K562 (cell line): ENCODE results near the gene NR2E1. TPM values are rescaled to one million over a fixed set of nuclear protein-coding genes. Genes with fewer than 3 reads are reported as not detected.

Experiments
- ATAC-seq: fragments of 200-7000 bp; cut with Tn5 transposase; 3 replicates; pipeline ENCODE4 v1.9.1; 2020; ENCODE audit warnings: moderate library complexity
- BruUV-seq: library from RNA; stranded (reverse); fragments of 400-500 nt; replicated peaks from 2 replicates; lab custom pipeline; 2021; lab: Mats Ljungman, UMichigan
- CTCF ChIA-PET: fragments of 300-600 bp; formaldehyde crosslinking; extraction: SDS; loops from one replicate; lab custom pipeline; 2021; ENCODE audit warnings: low intra/inter-chr PET ratio; lab: Yijun Ruan, JAX
- POLR2A ChIA-PET: fragments of 300-600, 350-650 bp; sonication (Branson Sonifier 250); formaldehyde crosslinking; extraction: SDS; loops from one replicate; lab custom pipeline; 2021; ENCODE audit warnings: antibody characterized with exemption, inconsistent platforms; lab: Yijun Ruan, JAX
- DNase-seq, 4 experiments: peaks; one replicate each; pipeline versions ENCODE4 v3.0.0 to v3.0.0-alpha.2; 2011 to 2018; ENCODE audit warnings: low spot score in 3 of 4, mixed read lengths in 3 of 4; ENCODE audit errors: extremely low read depth in 1 of 4
- FAIRE-seq: peaks from 2 replicates; lab custom pipeline; 2011; peaks lifted over from hg19 to GRCh38; lab: Jason Lieb, UNC
- H2AFZ ChIP-seq: 2 replicates; pipeline ENCODE4 v1.6.0; 2011; ENCODE audit warnings: low read depth, low read length, control low read depth, inconsistent platforms
- H3K27ac ChIP-seq: fragments of 200-600 bp; 3 replicates; pipeline ENCODE4 v1.8.0; 2011; ENCODE audit warnings: low read depth, mild to moderate bottlenecking, control low read depth, inconsistent platforms, low read length, moderate library complexity, mixed read lengths; ENCODE audit errors: extremely low read depth
- H3K27me3 ChIP-seq, 2 experiments: fragments of 300-600 bp in 1 of 2; 2 replicates in 1 of 2; 3 replicates in 1 of 2; pipeline versions ENCODE4 v1.6.0 to v1.8.0; 2011; ENCODE audit warnings: inconsistent platforms in 2 of 2, low read length in 2 of 2, mild to moderate bottlenecking in 1 of 2, mixed read lengths in 1 of 2, moderate library complexity in 1 of 2; ENCODE audit not compliant: control insufficient read depth in 2 of 2, insufficient read depth in 2 of 2
- H3K36me3 ChIP-seq: fragments of 300-600 bp; 3 replicates; pipeline ENCODE4 v1.8.0; 2011; ENCODE audit warnings: mild to moderate bottlenecking, low read length, inconsistent platforms; ENCODE audit not compliant: control insufficient read depth, insufficient read depth
- H3K4me1 ChIP-seq, 2 experiments: fragments of 200-600 bp in 1 of 2; replicated peaks in 1 of 2; 2 replicates in 1 of 2; 3 replicates in 1 of 2; pipeline versions ENCODE4 v1.5.1 to v1.8.0; 2011; ENCODE audit warnings: inconsistent platforms in 2 of 2, low read length in 2 of 2, mild to moderate bottlenecking in 1 of 2, mixed read lengths in 1 of 2, moderate library complexity in 1 of 2; ENCODE audit not compliant: control insufficient read depth in 2 of 2, insufficient read depth in 2 of 2
- H3K4me2 ChIP-seq: 2 replicates; pipeline ENCODE4 v1.6.1; 2011; ENCODE audit warnings: low read length, control low read depth, inconsistent platforms, mixed read lengths; ENCODE audit not compliant: insufficient read depth
- H3K4me3 ChIP-seq: fragments of 200-600 bp; sonication (generic), shearing (Covaris generic); 2 replicates; pipeline ENCODE4 v1.5.1; 2016; ENCODE audit warnings: control low read depth, inconsistent platforms
- H3K79me2 ChIP-seq: fragments of 200-600 bp; 3 replicates; pipeline ENCODE4 v1.8.0; 2011; ENCODE audit warnings: low read length, inconsistent platforms; ENCODE audit not compliant: control insufficient read depth, insufficient read depth
- H3K9ac ChIP-seq, 2 experiments: 2 replicates each; pipeline versions ENCODE4 v1.6.0 to v1.6.1; 2011; ENCODE audit warnings: low read depth in 2 of 2, low read length in 2 of 2, control low read depth in 1 of 2, inconsistent platforms in 1 of 2, mild to moderate bottlenecking in 1 of 2, mixed read lengths in 1 of 2; ENCODE audit not compliant: insufficient read depth in 1 of 2
- H3K9me1 ChIP-seq: one replicate; pipeline ENCODE4 v1.6.0; 2011; ENCODE audit warnings: inconsistent platforms, mild to moderate bottlenecking, low read length, moderate library complexity; ENCODE audit not compliant: control insufficient read depth, insufficient read depth
- H3K9me3 ChIP-seq: replicated peaks from 2 replicates; pipeline ENCODE4 v1.5.1; 2011; ENCODE audit warnings: low read depth, low read length, inconsistent platforms; ENCODE audit not compliant: control insufficient read depth, insufficient read depth
- H4K20me1 ChIP-seq: replicated peaks from 2 replicates; pipeline ENCODE4 v1.6.1; 2011; ENCODE audit warnings: low read length, inconsistent platforms, mixed read lengths; ENCODE audit not compliant: control insufficient read depth, insufficient read depth
- BRCA1 ChIP-seq, 2 experiments: fragments of 450-650 bp in 1 of 2; sonication (generic) in 1 of 2; formaldehyde crosslinking in 1 of 2; IDR thresholded peaks; 2 replicates each; pipeline versions ENCODE4 v1.5.0 to v1.6.1; 2017 to 2020; ENCODE audit warnings: mild to moderate bottlenecking in 1 of 2, missing genetic modification reagents in 1 of 2
- E2F3 ChIP-seq: fragments of 250-450 bp; sonication (Bioruptor Pico); IDR thresholded peaks from 2 replicates; pipeline ENCODE4 v1.4.0; 2020; ENCODE audit warnings: mild to moderate bottlenecking
- KDM2B ChIP-seq: fragments of 250-450 bp; sonication (Bioruptor Pico); IDR thresholded peaks from 2 replicates; pipeline ENCODE4 v1.8.0; 2021; ENCODE audit warnings: mild to moderate bottlenecking, moderate library complexity
- KLF1 ChIP-seq: fragments of 450-650 bp; IDR thresholded peaks from 2 replicates; pipeline ENCODE4 v1.6.1; 2016; ENCODE audit warnings: missing genetic modification characterization, missing compliant biosample characterization
- MAFG ChIP-seq: fragments of 450-650 bp; conservative IDR thresholded peaks from 2 replicates; pipeline ENCODE4 v1.6.1; 2016; ENCODE audit warnings: missing genetic modification characterization, missing compliant biosample characterization
- NCOR1 ChIP-seq: fragments of 450-650 bp; IDR thresholded peaks from 2 replicates; pipeline ENCODE4 v1.6.1; 2016; ENCODE audit warnings: mild to moderate bottlenecking, moderate library complexity
- SMAD4 ChIP-seq: fragments of 250-450 bp; sonication (Bioruptor Pico); conservative IDR thresholded peaks from 2 replicates; pipeline ENCODE4 v1.8.0; 2021; ENCODE audit warnings: inconsistent platforms, mild to moderate bottlenecking, moderate library complexity
- ZBTB43 ChIP-seq: sonication (generic); formaldehyde crosslinking; IDR thresholded peaks from 2 replicates; pipeline ENCODE4 v1.8.0; 2023; ENCODE audit warnings: mild to moderate bottlenecking, missing genetic modification reagents
- ZKSCAN3 ChIP-seq: fragments of 250-450 bp; sonication (Bioruptor Pico); IDR thresholded peaks from 2 replicates; pipeline ENCODE4 v1.4.0; 2020
- ZNF165 ChIP-seq: fragments of 250-450 bp; sonication (Bioruptor Pico); IDR thresholded peaks from 2 replicates; pipeline ENCODE4 v1.4.0; 2020; ENCODE audit warnings: borderline replicate concordance
- ZNF347 ChIP-seq: fragments of 450-650 bp; formaldehyde crosslinking; IDR thresholded peaks from 2 replicates; pipeline ENCODE4 v1.4.0; 2020; ENCODE audit warnings: low read depth, mild to moderate bottlenecking, moderate library complexity
- ZNF764 ChIP-seq: fragments of 250-450 bp; sonication (Bioruptor Pico); IDR thresholded peaks from 2 replicates; pipeline ENCODE4 v1.4.0; 2020; ENCODE audit warnings: low read depth, mild to moderate bottlenecking, moderate library complexity
- WGBS: fragments of 100-300 bp; shearing (Covaris generic); methylation state at CpG from one replicate; pipeline ENCODE4 v1.1.6; 2016; ENCODE audit warnings: low coverage, mixed read lengths; ENCODE audit not compliant: insufficient coverage; ENCODE audit errors: missing lambda C conversion rate; 5-methylcytosine and 5-hydroxymethylcytosine counted together
- in situ Hi-C: fragments of 300-500 bp; cut with MboI; formaldehyde crosslinking; loops from 4 replicates; pipeline ENCODE4 v1.15.0; 2018; ENCODE audit warnings: inconsistent platforms, mixed read lengths
- intact Hi-C: fragments of 100-400 bp; cut with micrococcal nuclease; formaldehyde crosslinking; loops from 2 replicates; pipeline ENCODE4 v1.14.2; 2022
- polyA plus RNA-seq, 8 experiments: library from polyadenylated mRNA; depleted of rRNA in 4 of 8; stranded (reverse) in 5 of 8; unstranded in 3 of 8; fragments of >200 nt; fragmentation: Nextera tagmentation in 2 of 8; fragmentation: Illumina TruSeq in 1 of 8; extraction: Ambion mirVana in 2 of 8; extraction: Trizol in 1 of 8; gene quantifications; 2 replicates each; pipeline versions ENCODE4 v1.2.1 to v1.2.3, GENCODE V29; 2011 to 2014; ENCODE audit warnings: inconsistent platforms in 1 of 8, missing spikeins in 1 of 8
- total RNA-seq, 7 experiments: library from RNA; depleted of rRNA in 6 of 7; stranded (reverse); fragments of >200 nt in 6 of 7; fragmentation: Illumina TruSeq in 2 of 7; extraction: Trizol in 2 of 7; gene quantifications; 2 replicates each; pipeline versions ENCODE4 v1.2.1 to v1.2.3, GENCODE V29; 2011 to 2021; ENCODE audit warnings: low replicate concordance in 1 of 7

Gene NR2E1
- total and polyA plus RNA-seq, 9 of the 15 experiments (the other 6 are each of a cell fraction or from before 2014, with no cell fraction given): not detected

DNA sequence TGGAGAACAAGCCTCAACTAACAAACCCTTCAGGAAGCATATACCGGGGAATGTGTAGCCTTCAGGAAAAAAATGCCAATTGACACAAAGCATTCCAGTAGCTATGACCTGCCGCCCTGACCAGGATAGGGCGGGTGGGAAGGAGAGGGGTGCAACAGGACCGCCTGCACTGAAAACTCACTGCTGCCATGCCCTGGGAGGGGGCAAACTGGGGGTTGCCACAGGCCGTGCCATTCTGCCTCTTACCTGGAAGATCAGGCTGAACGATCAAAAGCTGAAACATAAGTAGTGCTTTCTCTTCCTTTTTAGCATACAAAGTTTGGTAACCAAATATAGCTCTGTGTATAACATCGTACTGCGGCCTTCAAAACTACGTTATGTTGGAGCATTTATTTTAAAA is 21.7 kb downstream of the NR2E1 start (continued):
- no peak for TF ChIP-seq ZNF347 (CRISPR knock-in tag)
- no peak for TF ChIP-seq E2F3 (CRISPR knock-in tag)
- no peak for TF ChIP-seq KDM2B (CRISPR knock-in tag)
- TF ChIP-seq ZNF764 (CRISPR knock-in tag): no peak

- no peak overlapping the region for H2AFZ ChIP-seq
- H3K9ac ChIP-seq: no peak overlapping the region
- no peaks in the 10 kb centered on the region for H3K9me1 ChIP-seq
- no peak overlapping the region for H3K27ac ChIP-seq
- H3K4me3 ChIP-seq: no peak overlapping the region
- ChIA-PET CTCF (no interaction called here), POLR2A (interaction anchor here (0.6 to 0.7 kb wide), 3 partner anchors 13 to 79 kb away, joined by 3 to 4 read pairs (median 4); partner anchors contain the start of gene NR2E1)
- 0 out of 2 replicates have a peak, but pooled peaks cover 3% of the 10 kb centered on the region for H4K20me1 ChIP-seq
- peaks cover 18 to 26% of the 10 kb centered on the region in 2 experiments for H3K27me3 ChIP-seq
- peaks cover 0 to 2% of the 10 kb centered on the region in 2 experiments; a peak in 2 of 5 replicates for H3K4me1 ChIP-seq
- intact Hi-C loops: no loop called here
- no peaks in the 10 kb centered on the region for H3K9me3 ChIP-seq
- DNase-seq (no peak), FAIRE-seq (no peak), ATAC-seq (no peak)
- H3K4me2 ChIP-seq: no peak overlapping the region
- H3K36me3 ChIP-seq: no peaks in the 10 kb centered on the region
- no peak for TF ChIP-seq MAFG
- no peak for TF ChIP-seq SMAD4 (CRISPR knock-in tag)
- TF ChIP-seq ZKSCAN3 (CRISPR knock-in tag): no peak
- no peak for TF ChIP-seq ZNF165 (CRISPR knock-in tag)
- no peak for TF ChIP-seq NCOR1
- no peak for TF ChIP-seq ZBTB43 (CRISPR knock-in tag)
- TF ChIP-seq KLF1: no peak
- no peak for TF ChIP-seq BRCA1 (IDR thresholded peaks at IDR 0.05)
- TF ChIP-seq BRCA1 (CRISPR knock-in tag; IDR thresholded peaks at IDR 0.05): no peak
- no TSS peak for BruUV-seq
- H3K79me2 ChIP-seq: no peaks in the 10 kb centered on the region
- WGBS: 0% methylated on average over 1 of the region's 1 CpG
- in situ Hi-C loops: no loop called here
Observed at GRCh38 chr6:108193131-108193530, 27.3 kb downstream of the NR2E1 start.
